Measurements from ENCODE around the gene LAMB2. TPM values are rescaled to one million over a fixed set of nuclear protein-coding genes. Genes with fewer than 3 reads are reported as not detected.
A peak's percentile ranks its signal among the peaks of the same experiment; 100 is the strongest.

The LAMB2 gene
- total RNA-seq, 4 donors from 2014 or later = 609 to 1,229 (median 740) TPM

- 80% methylated on average over 8 of the region's 8 CpGs for WGBS
- peaks cover 44 to 64% (median 51%) of the 10 kb centered on the region in 4 donors for H3K4me1 ChIP-seq
- DNase-seq (ENCODE audit: extremely low spot score) = no peak
- no peaks in the 10 kb centered on the region for H3K27me3 ChIP-seq
- no peak overlapping the region for H3K4me3 ChIP-seq
- intact Hi-C loops (cut with DNase I) = no loop called here
- peaks cover 10 to 50% (median 42%) of the 10 kb centered on the region in 4 donors for H3K36me3 ChIP-seq
- no peaks in the 10 kb centered on the region for H3K9me3 ChIP-seq
- TF ChIP-seq EP300 (IDR thresholded peaks at IDR 0.05) (no peak), POLR2AphosphoS5 (IDR thresholded peaks at IDR 0.05) (no peak), POLR2A (IDR thresholded peaks at IDR 0.05; ENCODE audit: low read depth) (no peak), CTCF (IDR thresholded peaks at IDR 0.05) (no peak)
- no peak overlapping the region for H3K27ac ChIP-seq (replicated peaks in 1 of 4)
Observed at GRCh38 chr3:49175530-49175929, 42.7 kb upstream of the LAMB2 start.

- peak overlapping the region in 2 of 4 donors; percentile 81 to 86 for H3K4me3 ChIP-seq
- peaks cover 47 to 64% (median 57%) of the 10 kb centered on the region in 4 donors for H3K4me1 ChIP-seq
- WGBS = 75% methylated on average over 4 of the region's 9 CpGs
- no peak for TF ChIP-seq POLR2A (IDR thresholded peaks at IDR 0.05; ENCODE audit: low read depth)
- no peak for TF ChIP-seq POLR2AphosphoS5 (IDR thresholded peaks at IDR 0.05)
- TF ChIP-seq EP300 (IDR thresholded peaks at IDR 0.05) = no peak
- no peak for TF ChIP-seq CTCF (IDR thresholded peaks at IDR 0.05)
- no peaks in the 10 kb centered on the region for H3K27me3 ChIP-seq
- H3K36me3 ChIP-seq = peaks cover 10 to 50% (median 42%) of the 10 kb centered on the region in 4 donors
- peak overlapping the region; percentile 84 to 93 (median 90) for H3K27ac ChIP-seq (replicated peaks in 1 of 4)
- no peaks in the 10 kb centered on the region for H3K9me3 ChIP-seq
- no peak for DNase-seq (ENCODE audit: extremely low spot score)
- intact Hi-C loops (cut with DNase I) = loop anchor here (5.0 kb wide), 2 partner anchors 168 to 273 kb away; partner anchors contain the start of gene USP4
Observed at GRCh38 chr3:49174397-49174985, 41.6 kb upstream of the LAMB2 start.

- H3K4me1 ChIP-seq = peaks cover 47 to 64% (median 57%) of the 10 kb centered on the region in 4 donors
- TF ChIP-seq CTCF (IDR thresholded peaks at IDR 0.05) (no peak), POLR2A (IDR thresholded peaks at IDR 0.05; ENCODE audit: low read depth) (no peak)
- no peaks in the 10 kb centered on the region for H3K9me3 ChIP-seq
- H3K27ac ChIP-seq (replicated peaks in 1 of 4) = peak overlapping the region; percentile 84 to 93 (median 90)
- intact Hi-C loops (cut with DNase I) = loop anchor here (5.0 kb wide), 2 partner anchors 169 to 274 kb away; partner anchors contain the start of gene USP4
- WGBS = 22% methylated on average over 1 of the region's 4 CpGs
- DNase-seq (ENCODE audit: extremely low spot score) = no peak
- peak overlapping the region; percentile 68 to 86 (median 78) for H3K4me3 ChIP-seq
- H3K27me3 ChIP-seq = no peaks in the 10 kb centered on the region
- peaks cover 10 to 50% (median 42%) of the 10 kb centered on the region in 4 donors for H3K36me3 ChIP-seq
Observed at GRCh38 chr3:49173792-49174170, 40.9 kb upstream of the LAMB2 start.

GRCh38 chr3:49173116-49173791, 40.4 kb upstream of the LAMB2 start:
- TF ChIP-seq CTCF (IDR thresholded peaks at IDR 0.05) = no peak
- TF ChIP-seq POLR2A (IDR thresholded peaks at IDR 0.05; ENCODE audit: low read depth) = no peak
- peak in 1 of 2 donors; percentile 35 for TF ChIP-seq POLR2AphosphoS5 (IDR thresholded peaks at IDR 0.05)
- TF ChIP-seq EP300 (IDR thresholded peaks at IDR 0.05) = no peak
- no peak for DNase-seq (ENCODE audit: extremely low spot score)
- Histone ChIP-seq H3K9me3 (no peaks in the 10 kb centered on the region), H3K36me3 (peaks cover 10 to 47% (median 39%) of the 10 kb centered on the region in 4 donors), H3K4me3 (peak overlapping the region; percentile 68 to 86 (median 78)), H3K27me3 (no peaks in the 10 kb centered on the region), H3K27ac (replicated peaks in 1 of 4) (peak overlapping the region; percentile 84 to 93 (median 90)), H3K4me1 (peaks cover 47 to 62% (median 56%) of the 10 kb centered on the region in 4 donors)
- WGBS = 22% methylated on average over 1 of the region's 3 CpGs
- intact Hi-C loops (cut with DNase I) = loop anchor here (5.0 kb wide), 2 partner anchors 169 to 274 kb away; partner anchors contain the start of gene USP4

Data from esophagus muscularis mucosa (tissue), 4 donors.